CD4-positive, alpha-beta T cell treated with Interleukin-15 for 4 hours (primary cell): ENCODE data around the gene ACSL3.
"Not testable (repeated sequence)": the region's sequence is repeated elsewhere in the genome, so short reads cannot be mapped to it uniquely, and the experiment has no call there.

ENCODE experiments used
- DNase-seq: peaks from one replicate; pipeline ENCODE4 v3.0.0-alpha.2; 2020; ENCODE audit warnings: low spot score

Gene ACSL3

DNA sequence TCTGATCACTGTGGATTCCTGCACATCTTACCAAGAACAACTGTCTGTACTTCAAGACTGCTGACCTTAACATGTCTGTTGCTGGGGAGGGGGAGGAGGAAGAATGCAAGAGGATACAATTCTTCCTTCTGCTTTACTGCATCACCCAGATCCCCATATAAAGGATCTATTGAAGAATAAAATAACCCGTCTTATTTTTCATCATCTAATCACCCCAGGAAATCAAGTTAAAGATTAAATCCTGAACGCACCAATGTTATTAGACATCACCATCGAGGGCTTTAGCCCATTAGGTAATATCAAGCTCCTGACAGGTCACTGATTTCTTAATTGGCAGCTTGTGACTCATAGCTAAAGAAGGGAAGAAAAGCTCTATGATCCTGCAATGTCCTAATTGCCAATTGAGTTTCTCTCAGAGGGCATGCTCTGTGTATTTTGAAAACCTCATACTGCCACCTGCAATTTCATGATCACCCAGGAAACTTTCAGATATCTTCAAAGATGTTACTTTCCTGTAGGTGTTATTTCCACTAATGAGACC lies 115.8 kb downstream of the ACSL3 start:
- DNase-seq: no peak

DNA sequence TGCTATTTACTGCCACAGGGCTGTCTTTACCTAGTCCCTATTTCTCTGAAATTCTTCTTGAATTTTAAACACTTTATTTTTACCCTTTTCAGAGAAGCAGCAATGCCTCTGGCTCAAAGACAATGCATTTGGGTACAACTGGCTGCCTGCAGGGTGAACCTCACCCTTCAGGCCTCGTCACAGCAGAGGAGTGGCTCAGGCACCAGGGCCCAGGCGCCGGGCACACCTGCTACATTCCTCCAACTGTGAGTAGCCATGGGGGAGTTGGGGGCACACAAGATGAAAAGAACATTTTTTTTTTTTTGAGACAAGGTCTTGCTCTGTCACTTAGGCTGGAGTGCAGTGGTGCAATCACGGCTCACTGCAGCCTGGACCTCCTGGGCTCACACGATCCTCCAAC lies 116.3 kb downstream of the ACSL3 start:
- no peak for DNase-seq

GRCh38 chr2:222978850-222979249 lies 118.0 kb downstream of the ACSL3 start:
- no peak for DNase-seq

DNA sequence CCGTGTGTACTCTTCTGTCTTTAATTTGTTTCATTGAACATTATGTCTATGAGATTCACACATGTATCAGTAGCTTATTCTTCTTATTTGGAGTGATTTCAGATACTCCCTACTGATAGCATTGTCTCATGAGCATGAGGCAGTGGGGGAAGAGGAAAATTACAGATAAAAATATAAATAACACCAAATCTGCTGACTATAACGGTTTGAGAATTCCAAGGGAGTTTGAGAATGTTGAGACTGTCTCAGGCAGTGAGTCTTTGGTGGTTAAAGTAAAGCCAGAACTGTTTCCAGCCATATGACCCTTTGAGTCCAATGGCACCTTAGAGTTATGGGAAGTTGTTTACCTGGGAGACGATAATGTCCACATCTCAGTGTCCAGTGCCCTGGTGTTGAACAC lies 118.6 kb downstream of the ACSL3 start:
- no peak for DNase-seq

DNA sequence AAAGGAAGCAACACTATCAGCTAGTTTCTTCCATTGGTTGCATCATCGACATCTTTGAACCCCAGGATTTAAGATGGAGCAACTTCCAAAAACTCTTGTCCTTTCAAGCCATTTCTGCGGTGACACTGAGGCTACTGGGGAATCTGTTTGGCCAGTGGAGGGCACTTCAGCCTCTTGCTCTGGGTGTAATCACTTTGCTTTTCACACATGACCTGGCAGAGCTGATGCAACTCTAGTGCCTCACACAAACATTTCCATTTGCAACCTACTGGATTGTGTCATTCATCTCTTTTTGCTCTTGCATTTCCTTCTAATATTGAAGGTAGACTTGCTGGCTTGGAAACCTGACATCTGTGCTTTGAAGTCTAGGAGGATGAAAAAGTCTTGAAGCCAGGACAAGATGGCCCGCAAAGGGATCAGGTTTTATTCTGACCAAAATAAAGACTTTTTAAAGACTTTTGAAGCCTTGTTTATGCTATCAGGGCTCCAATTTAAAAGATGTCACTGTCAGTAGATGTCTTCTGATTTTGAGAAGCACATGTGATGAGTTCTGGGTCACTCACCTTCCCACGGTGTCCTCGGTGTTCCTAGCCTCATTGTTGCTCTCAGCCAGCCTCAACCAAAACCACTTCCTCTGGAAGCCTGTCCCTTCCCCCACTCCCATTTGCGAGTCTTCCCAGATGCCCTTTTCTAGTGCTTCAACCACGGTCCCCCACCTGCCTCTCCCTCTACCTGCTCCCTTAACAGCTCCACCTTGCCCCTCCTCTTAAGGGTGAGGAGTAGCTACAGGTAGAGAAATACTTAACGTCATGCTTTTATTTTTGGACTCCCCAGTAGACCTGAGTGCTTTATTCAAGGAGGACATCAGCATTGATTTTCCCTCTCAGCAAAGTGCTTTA lies 121.4 kb downstream of the ACSL3 start:
- no peak for DNase-seq

DNA sequence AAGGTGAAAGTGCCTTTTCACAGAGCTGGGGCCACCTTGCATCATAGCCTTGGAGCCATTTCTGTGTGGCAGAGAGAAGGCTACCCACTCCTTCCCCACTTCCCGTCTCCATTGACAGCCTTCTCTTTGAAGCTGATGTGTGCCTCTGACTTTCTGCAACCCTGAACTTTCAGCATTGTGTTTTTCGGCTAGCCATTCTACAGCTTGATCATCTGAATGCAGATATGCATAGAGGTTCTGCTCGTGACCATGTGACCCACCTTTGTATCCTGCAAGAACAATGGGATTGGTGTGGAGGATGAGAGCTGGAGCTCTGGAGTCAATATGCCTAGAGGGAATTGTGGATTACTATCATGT lies 122.1 kb downstream of the ACSL3 start:
- no peak for DNase-seq

DNA sequence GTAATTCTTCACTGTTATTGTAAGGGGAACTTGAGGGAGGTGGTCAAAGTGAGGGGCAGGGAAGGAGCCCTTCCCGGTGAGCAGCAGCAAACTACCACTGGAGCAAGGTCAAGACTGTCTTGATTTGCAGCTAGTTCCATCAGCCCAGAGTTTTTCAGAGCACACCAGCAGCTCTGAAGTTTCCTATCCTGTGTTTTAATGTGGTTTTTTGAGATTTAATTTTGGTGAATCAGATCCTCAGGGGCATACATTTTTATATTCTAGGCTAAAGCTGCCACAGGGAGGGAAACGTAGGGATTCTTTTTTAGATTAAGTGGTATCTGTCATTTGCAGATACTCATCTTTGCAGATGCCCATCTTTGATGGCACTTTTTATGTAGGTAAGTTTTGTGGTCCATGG lies 124.1 kb downstream of the ACSL3 start:
- no peak for DNase-seq

- no peak for DNase-seq
These were observed 128.6 kb downstream of the ACSL3 start for GRCh38 chr2:222989431-222989830.

GRCh38 chr2:222990206-222990605 lies 129.4 kb downstream of the ACSL3 start:
- DNase-seq: not testable (repeated sequence)

- no peak for DNase-seq
These were observed 131.3 kb downstream of the ACSL3 start for GRCh38 chr2:222992137-222992536.
